ENCODE results near the gene PITHD1.
"Not testable (repeated sequence)": the region's sequence is repeated elsewhere in the genome, so short reads cannot be mapped to it uniquely, and the experiment has no call there.

- TF ChIP-seq, protein P1, sequence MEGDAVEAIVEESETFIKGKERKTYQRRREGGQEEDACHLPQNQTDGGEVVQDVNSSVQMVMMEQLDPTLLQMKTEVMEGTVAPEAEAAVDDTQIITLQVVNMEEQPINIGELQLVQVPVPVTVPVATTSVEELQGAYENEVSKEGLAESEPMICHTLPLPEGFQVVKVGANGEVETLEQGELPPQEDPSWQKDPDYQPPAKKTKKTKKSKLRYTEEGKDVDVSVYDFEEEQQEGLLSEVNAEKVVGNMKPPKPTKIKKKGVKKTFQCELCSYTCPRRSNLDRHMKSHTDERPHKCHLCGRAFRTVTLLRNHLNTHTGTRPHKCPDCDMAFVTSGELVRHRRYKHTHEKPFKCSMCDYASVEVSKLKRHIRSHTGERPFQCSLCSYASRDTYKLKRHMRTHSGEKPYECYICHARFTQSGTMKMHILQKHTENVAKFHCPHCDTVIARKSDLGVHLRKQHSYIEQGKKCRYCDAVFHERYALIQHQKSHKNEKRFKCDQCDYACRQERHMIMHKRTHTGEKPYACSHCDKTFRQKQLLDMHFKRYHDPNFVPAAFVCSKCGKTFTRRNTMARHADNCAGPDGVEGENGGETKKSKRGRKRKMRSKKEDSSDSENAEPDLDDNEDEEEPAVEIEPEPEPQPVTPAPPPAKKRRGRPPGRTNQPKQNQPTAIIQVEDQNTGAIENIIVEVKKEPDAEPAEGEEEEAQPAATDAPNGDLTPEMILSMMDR (IDR thresholded peaks at IDR 0.05; ENCODE audit: extremely low read depth in 1 of 2, insufficient read depth in 1 of 2, low read depth in 1 of 2, low read length in 2 of 2) = not testable (repeated sequence)
- not testable (repeated sequence) for TF ChIP-seq POLR2A (IDR thresholded peaks at IDR 0.05; ENCODE audit: low read depth, low read length); POLR2AphosphoS5 (IDR thresholded peaks at IDR 0.05; ENCODE audit: insufficient read depth, low read depth, low read length); EZH2 (IDR thresholded peaks at IDR 0.05; ENCODE audit: borderline replicate concordance, low read depth, low read length, severe bottlenecking); JUN (IDR thresholded peaks at IDR 0.05; ENCODE audit: borderline replicate concordance, insufficient read depth, insufficient read length, low read depth); FOS (IDR thresholded peaks at IDR 0.05; ENCODE audit: borderline replicate concordance, insufficient read depth, low read length); GATA2 (IDR thresholded peaks at IDR 0.05; ENCODE audit: insufficient read depth, insufficient read length, low read depth, low read length)
- TF ChIP-seq, protein P2, sequence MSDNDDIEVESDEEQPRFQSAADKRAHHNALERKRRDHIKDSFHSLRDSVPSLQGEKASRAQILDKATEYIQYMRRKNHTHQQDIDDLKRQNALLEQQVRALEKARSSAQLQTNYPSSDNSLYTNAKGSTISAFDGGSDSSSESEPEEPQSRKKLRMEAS (IDR thresholded peaks at IDR 0.05; ENCODE audit: insufficient read depth, insufficient read length) = not testable (repeated sequence)
These were observed 48.4 kb downstream of the PITHD1 start for GRCh38 chr1:23826590-23826989.
